HG03097 (cell line): ENCODE data around the gene ANKRD53.
"Not testable (repeated sequence)": the region's sequence is repeated elsewhere in the genome, so short reads cannot be mapped to it uniquely, and the experiment has no call there.

Experiments
- ATAC-seq: cut with Tn5 transposase; IDR thresholded peaks from one replicate; pipeline ENCODE4 v1.9.1; 2021; ENCODE audit not compliant: unreplicated experiment, low FRiP score

ANKRD53 gene

GRCh38 chr2:71005271-71006202, 27.1 kb downstream of the ANKRD53 start:
- ATAC-seq, result no peak

GRCh38 chr2:71006323-71006722, 27.9 kb downstream of the ANKRD53 start:
- no peak for ATAC-seq

GRCh38 chr2:71006955-71007799, 28.7 kb downstream of the ANKRD53 start:
- no peak for ATAC-seq

- no peak for ATAC-seq
Measured at GRCh38 chr2:71008342-71008741, 29.9 kb downstream of the ANKRD53 start.

DNA sequence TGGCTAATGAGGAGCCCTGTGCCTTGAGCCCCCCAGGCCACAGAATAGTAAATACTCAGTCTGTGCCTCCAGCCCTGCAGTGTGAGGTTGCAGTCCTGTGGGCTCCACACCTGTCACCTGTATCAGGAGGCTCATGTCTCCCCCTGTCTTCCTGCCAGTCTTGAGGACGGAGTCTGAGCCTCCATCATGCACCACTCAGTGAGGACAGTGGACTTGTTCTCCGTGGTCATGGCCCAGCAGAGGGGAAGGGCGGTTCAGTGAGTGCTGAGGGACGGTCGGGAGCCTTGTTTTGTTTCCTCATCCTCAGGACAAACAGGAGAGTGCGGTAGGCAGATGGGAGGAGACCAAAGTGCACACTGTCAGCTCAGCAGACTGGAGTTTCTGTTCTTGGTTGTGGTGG, 33.4 kb downstream of the ANKRD53 start:
- not testable (repeated sequence) for ATAC-seq

- ATAC-seq, result no peak
Measured at GRCh38 chr2:71018625-71019024, 40.2 kb downstream of the ANKRD53 start.

DNA sequence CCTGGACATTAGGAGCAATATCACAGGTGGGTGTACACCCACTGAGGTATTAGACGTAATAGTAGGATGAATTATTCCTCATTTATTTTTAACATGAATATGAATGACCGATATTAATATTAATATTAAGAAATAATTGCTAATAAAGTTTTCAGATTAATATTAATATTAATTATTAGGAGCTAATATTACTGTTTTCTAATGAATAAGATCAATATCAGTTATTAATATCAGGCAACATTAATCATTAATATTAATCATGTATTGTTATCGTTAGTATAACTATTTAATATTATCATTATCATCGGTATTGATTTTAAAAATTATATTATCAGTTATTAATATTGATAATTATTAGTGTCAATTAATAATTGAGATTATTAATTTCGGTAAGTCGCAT, 41.6 kb downstream of the ANKRD53 start:
- ATAC-seq, result not testable (repeated sequence)

DNA sequence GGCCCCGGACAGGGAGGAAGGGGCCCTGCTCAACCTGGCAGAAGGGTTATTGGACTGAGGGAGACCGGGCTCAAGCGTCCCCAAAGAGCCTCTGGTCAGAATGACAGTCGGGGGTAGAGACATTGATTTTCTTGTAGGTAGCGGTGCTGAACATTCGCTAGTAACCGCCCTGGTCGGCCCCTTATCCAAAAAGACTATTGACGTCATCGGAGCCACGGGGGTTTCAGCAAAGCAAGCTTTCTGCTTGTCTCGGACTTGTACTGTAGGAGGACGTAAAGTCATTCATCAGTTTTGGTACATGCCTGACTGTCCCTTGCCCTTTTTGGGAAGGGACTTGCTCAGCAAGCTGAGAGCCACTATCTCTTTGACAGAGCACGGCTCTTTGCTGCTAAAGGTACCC, 43.0 kb downstream of the ANKRD53 start:
- ATAC-seq, result not testable (repeated sequence)

DNA sequence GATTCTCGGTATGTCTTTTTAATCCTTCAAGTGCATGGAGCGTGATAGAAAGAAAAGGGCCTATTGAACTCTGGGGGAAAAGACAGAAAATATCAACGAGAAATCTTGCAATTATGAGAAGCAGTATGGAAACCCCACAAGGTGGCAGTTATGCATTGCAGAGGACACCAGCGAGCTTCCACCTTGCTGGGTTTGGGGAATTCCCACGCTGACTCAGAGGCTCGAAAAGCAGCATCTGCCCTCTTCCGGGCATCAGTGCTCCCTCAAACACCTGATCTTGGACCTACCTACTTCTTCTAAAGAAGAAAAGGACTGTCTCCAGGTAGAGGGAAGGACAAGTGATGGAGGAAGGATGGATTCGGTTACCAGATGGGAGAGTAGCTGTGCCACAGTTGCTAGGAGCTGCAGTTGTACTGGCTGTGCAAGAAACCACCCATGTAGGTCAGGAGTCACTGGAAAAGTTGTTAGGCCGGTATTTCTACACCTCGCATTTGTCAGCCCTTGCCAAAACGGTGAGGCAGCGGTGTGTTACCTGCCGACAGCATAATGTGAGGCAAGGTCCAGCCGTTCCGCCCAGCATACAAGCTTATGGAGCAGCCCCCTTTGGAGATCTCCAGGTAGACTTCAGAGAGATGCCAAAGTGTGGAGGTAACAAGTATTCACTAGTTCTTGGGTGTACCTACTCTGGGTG, 45.3 kb downstream of the ANKRD53 start:
- ATAC-seq, result not testable (repeated sequence)
